ENCODE results near the gene INVS. TPM values are rescaled to one million over a fixed set of nuclear protein-coding genes. Genes with fewer than 3 reads are reported as not detected.

Gene INVS
- total and polyA plus RNA-seq, 2 of the 13 experiments (the other 11 are each of a cell fraction or from before 2014, with no cell fraction given), result 11.3 to 16.3 TPM

DNA sequence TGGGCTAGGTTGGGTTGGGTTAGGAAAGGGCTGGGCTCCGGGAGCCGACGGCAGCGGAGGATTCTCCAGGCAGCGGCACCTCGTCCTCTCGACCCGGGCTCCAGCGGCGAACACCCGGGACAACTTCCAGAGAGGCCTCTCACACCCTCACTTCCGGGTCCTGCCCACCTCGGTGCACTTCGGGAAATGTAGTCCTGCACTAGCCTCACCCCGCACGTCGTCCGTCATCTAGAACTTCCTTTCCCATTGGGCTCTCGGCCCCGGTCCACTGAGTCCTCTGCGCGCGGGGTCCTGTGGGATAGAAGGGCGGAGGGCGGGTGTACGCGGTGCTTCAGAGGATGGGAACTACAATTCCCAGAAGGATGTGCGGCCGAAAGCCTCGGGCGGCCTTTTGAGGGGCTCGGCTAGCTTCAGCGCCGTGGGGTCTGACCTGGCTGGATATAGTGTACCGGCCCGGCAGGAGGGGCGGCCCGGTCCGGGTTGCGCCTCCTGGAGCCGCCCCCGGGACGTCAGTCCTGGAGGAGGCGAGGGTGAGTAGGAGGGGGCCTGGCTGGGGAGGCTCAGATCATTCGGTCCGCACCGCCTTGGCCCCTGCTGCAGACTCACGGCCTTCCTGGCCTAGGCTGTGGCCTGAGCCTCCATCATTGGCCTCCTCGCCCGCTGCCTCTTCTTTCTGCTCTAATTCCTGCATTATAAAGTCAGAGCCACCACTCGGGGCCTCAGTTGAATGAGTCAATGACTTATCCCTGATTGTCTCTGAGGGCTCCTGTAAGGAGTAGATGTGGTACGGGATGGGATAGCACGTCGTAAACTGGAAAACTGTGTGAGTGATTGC lies at the start of gene INVS, which contains the start of gene ERP44 (continued):
- TF ChIP-seq ZNF781 (CRISPR knock-in tag; IDR thresholded peaks at IDR 0.05; ENCODE audit: borderline replicate concordance, not compliant biosample characterization), result peak; percentile 45
- TF ChIP-seq POLR2AphosphoS2 (IDR thresholded peaks at IDR 0.05; ENCODE audit: low read depth, low read length), result no peak
- TF ChIP-seq TEAD2 (CRISPR knock-in tag; IDR thresholded peaks at IDR 0.05), result no peak
- TF ChIP-seq ZNF101 (CRISPR knock-in tag; IDR thresholded peaks at IDR 0.05; ENCODE audit: borderline replicate concordance, low read depth), result 0 out of 2 replicates have a peak, but pooled peaks have one; percentile 57
- TF ChIP-seq SIN3A (IDR thresholded peaks at IDR 0.05; ENCODE audit: borderline replicate concordance, low read depth, low read length), result peak; percentile 91; the same call in 1 of the 2 replicates
- TF ChIP-seq, protein P1, sequence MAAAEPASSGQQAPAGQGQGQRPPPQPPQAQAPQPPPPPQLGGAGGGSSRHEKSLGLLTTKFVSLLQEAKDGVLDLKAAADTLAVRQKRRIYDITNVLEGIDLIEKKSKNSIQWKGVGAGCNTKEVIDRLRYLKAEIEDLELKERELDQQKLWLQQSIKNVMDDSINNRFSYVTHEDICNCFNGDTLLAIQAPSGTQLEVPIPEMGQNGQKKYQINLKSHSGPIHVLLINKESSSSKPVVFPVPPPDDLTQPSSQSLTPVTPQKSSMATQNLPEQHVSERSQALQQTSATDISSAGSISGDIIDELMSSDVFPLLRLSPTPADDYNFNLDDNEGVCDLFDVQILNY (CRISPR knock-in tag; conservative IDR thresholded peaks at IDR 0.05), result no peak
- TF ChIP-seq ZNF766 (CRISPR knock-in tag; IDR thresholded peaks at IDR 0.05; ENCODE audit: borderline replicate concordance), result no peak
- TF ChIP-seq, protein P2, sequence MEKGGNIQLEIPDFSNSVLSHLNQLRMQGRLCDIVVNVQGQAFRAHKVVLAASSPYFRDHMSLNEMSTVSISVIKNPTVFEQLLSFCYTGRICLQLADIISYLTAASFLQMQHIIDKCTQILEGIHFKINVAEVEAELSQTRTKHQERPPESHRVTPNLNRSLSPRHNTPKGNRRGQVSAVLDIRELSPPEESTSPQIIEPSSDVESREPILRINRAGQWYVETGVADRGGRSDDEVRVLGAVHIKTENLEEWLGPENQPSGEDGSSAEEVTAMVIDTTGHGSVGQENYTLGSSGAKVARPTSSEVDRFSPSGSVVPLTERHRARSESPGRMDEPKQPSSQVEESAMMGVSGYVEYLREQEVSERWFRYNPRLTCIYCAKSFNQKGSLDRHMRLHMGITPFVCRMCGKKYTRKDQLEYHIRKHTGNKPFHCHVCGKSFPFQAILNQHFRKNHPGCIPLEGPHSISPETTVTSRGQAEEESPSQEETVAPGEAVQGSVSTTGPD (CRISPR knock-in tag; IDR thresholded peaks at IDR 0.05), result 0 out of 2 replicates have a peak, but pooled peaks have one; percentile 65
- no peak for TF ChIP-seq ZNF124 (CRISPR knock-in tag; IDR thresholded peaks at IDR 0.05)
- TF ChIP-seq NFE2L2 (IDR thresholded peaks at IDR 0.05; ENCODE audit: low read length), result no peak
- TF ChIP-seq RARA (CRISPR knock-in tag; IDR thresholded peaks at IDR 0.05), result no peak; the same call in 1 of the 2 replicates
- peak; percentile 46 for TF ChIP-seq PHF21A (CRISPR knock-in tag; IDR thresholded peaks at IDR 0.05)
- no peak for TF ChIP-seq IRF1 (CRISPR knock-in tag; IDR thresholded peaks at IDR 0.05; ENCODE audit: low read depth)
- peak; percentile 61 for TF ChIP-seq PRDM15 (CRISPR knock-in tag; IDR thresholded peaks at IDR 0.05)
- TF ChIP-seq ZNF775 (CRISPR knock-in tag; IDR thresholded peaks at IDR 0.05; ENCODE audit: borderline replicate concordance), result no peak
- TF ChIP-seq, protein P3, sequence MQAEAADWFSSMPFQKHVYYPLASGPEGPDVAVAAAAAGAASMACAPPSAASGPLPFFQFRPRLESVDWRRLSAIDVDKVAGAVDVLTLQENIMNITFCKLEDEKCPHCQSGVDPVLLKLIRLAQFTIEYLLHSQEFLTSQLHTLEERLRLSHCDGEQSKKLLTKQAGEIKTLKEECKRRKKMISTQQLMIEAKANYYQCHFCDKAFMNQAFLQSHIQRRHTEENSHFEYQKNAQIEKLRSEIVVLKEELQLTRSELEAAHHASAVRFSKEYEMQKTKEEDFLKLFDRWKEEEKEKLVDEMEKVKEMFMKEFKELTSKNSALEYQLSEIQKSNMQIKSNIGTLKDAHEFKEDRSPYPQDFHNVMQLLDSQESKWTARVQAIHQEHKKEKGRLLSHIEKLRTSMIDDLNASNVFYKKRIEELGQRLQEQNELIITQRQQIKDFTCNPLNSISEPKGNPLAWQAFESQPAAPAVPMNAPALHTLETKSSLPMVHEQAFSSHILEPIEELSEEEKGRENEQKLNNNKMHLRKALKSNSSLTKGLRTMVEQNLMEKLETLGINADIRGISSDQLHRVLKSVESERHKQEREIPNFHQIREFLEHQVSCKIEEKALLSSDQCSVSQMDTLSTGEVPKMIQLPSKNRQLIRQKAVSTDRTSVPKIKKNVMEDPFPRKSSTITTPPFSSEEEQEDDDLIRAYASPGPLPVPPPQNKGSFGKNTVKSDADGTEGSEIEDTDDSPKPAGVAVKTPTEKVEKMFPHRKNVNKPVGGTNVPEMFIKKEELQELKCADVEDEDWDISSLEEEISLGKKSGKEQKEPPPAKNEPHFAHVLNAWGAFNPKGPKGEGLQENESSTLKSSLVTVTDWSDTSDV (CRISPR knock-in tag; IDR thresholded peaks at IDR 0.05), result no peak
- no peak for TF ChIP-seq ZC3H4 (CRISPR knock-in tag; IDR thresholded peaks at IDR 0.05; ENCODE audit: borderline replicate concordance)
- no peak for TF ChIP-seq HHEX (CRISPR knock-in tag; IDR thresholded peaks at IDR 0.05)
- 0 out of 2 replicates have a peak, but pooled peaks have one; percentile 10 for TF ChIP-seq ZIK1 (CRISPR knock-in tag; IDR thresholded peaks at IDR 0.05; ENCODE audit: borderline replicate concordance, low read depth)
- TF ChIP-seq GTF2F1 (IDR thresholded peaks at IDR 0.05; ENCODE audit: low read length), result no peak

All from HepG2 (cell line).